Endothelial cell of umbilical vein (primary cell): ENCODE measurements around the gene CDHR1. TPM values are rescaled to one million over a fixed set of nuclear protein-coding genes. Genes with fewer than 3 reads are reported as not detected.
"Not testable (repeated sequence)": the region's sequence is repeated elsewhere in the genome, so short reads cannot be mapped to it uniquely, and the experiment has no call there.

Source experiments
- BruUV-seq: library from RNA; stranded (reverse); fragments of 400-500 nt; replicated peaks from 2 replicates; lab custom pipeline; 2021; lab: Mats Ljungman, UMichigan
- CTCF ChIA-PET: fragments of 300-600, 350-600 bp; sonication (Branson Sonifier 250); formaldehyde crosslinking; loops from one replicate; lab custom pipeline; 2021; ENCODE audit warnings: antibody characterized with exemption, inconsistent platforms; lab: Charles Lee
- POLR2A ChIA-PET: fragments of 300-600, 350-600 bp; sonication (Branson Sonifier 250); formaldehyde crosslinking; loops from one replicate; lab custom pipeline; 2021; ENCODE audit warnings: antibody characterized with exemption, inconsistent platforms; lab: Charles Lee
- DNase-seq: peaks from one replicate; pipeline ENCODE4 v3.0.0-alpha.2; 2011; ENCODE audit warnings: low read depth, low spot score
- FAIRE-seq: peaks from 2 replicates; lab custom pipeline; 2011; peaks lifted over from hg19 to GRCh38; lab: Jason Lieb, UNC
- H2AFZ ChIP-seq: 2 replicates; pipeline ENCODE4 v1.6.0; 2012; ENCODE audit warnings: low read depth, low read length, control low read depth, inconsistent platforms
- H3K27ac ChIP-seq: 2 replicates; pipeline ENCODE4 v1.5.1; 2011; ENCODE audit warnings: low read depth, mild to moderate bottlenecking, control low read depth, low read length, moderate library complexity; ENCODE audit not compliant: insufficient read depth
- H3K27me3 ChIP-seq, 2 experiments: 2 replicates each; pipeline versions ENCODE4 v1.6.0 to v1.6.1; 2011; ENCODE audit warnings: low read length in 2 of 2, mixed read lengths in 1 of 2; ENCODE audit not compliant: control insufficient read depth in 2 of 2, insufficient read depth in 2 of 2
- H3K36me3 ChIP-seq, 2 experiments: 2 replicates in 1 of 2; 3 replicates in 1 of 2; pipeline ENCODE4 v1.5.1; 2011; ENCODE audit warnings: low read length in 2 of 2, mild to moderate bottlenecking in 1 of 2, moderate library complexity in 1 of 2; ENCODE audit not compliant: control insufficient read depth in 2 of 2, insufficient read depth in 2 of 2; ENCODE audit errors: extremely low read depth in 1 of 2
- H3K4me1 ChIP-seq: 3 replicates; pipeline ENCODE4 v1.5.1; 2011; ENCODE audit warnings: mild to moderate bottlenecking, low read length; ENCODE audit not compliant: control insufficient read depth, insufficient read depth; ENCODE audit errors: extremely low read depth
- H3K4me2 ChIP-seq: 2 replicates; pipeline ENCODE4 v1.6.1; 2011; ENCODE audit warnings: low read length, control low read depth, mixed read lengths; ENCODE audit not compliant: insufficient read depth
- H3K4me3 ChIP-seq, 3 experiments: fragments of 200-600 bp in 1 of 3; sonication (generic), shearing (Covaris generic) in 1 of 3; replicated peaks in 1 of 3; 2 replicates each; pipeline ENCODE4 v1.5.1; 2011 to 2016; ENCODE audit warnings: control low read depth in 3 of 3, low read length in 3 of 3, mild to moderate bottlenecking in 2 of 3, inconsistent platforms in 1 of 3, low read depth in 1 of 3, moderate library complexity in 1 of 3; ENCODE audit not compliant: insufficient read depth in 1 of 3
- H3K79me2 ChIP-seq: 2 replicates; pipeline ENCODE4 v1.6.0; 2012; ENCODE audit warnings: low read length, inconsistent platforms; ENCODE audit not compliant: control insufficient read depth, insufficient read depth
- H3K9ac ChIP-seq: replicated peaks from 2 replicates; pipeline ENCODE3; 2011; ENCODE audit warnings: low read length, control low read depth; ENCODE audit not compliant: insufficient read depth; ENCODE audit errors: extremely low read depth
- H3K9me1 ChIP-seq: replicated peaks from 3 replicates; pipeline ENCODE4 v1.6.0; 2011; ENCODE audit warnings: mild to moderate bottlenecking, low read length; ENCODE audit not compliant: control insufficient read depth, insufficient read depth; ENCODE audit errors: extremely low read depth
- H3K9me3 ChIP-seq: replicated peaks from 2 replicates; pipeline ENCODE4 v1.5.1; 2012; ENCODE audit warnings: low read length, inconsistent platforms; ENCODE audit not compliant: control insufficient read depth, insufficient read depth
- H4K20me1 ChIP-seq: replicated peaks from 2 replicates; pipeline ENCODE3; 2011; ENCODE audit warnings: mild to moderate bottlenecking, low read length; ENCODE audit not compliant: control insufficient read depth, insufficient read depth; ENCODE audit errors: extremely low read depth
- JUN ChIP-seq: IDR thresholded peaks from 2 replicates; pipeline ENCODE4 v1.6.1; 2011; ENCODE audit warnings: borderline replicate concordance, low read depth; ENCODE audit not compliant: insufficient read length, insufficient read depth
- dilution Hi-C: fragments of 300-500 bp; cut with MboI; formaldehyde crosslinking; loops from one replicate; pipeline ENCODE4 v1.15.0; 2019; ENCODE audit warnings: low sequenced_read_pairs; ENCODE audit not compliant: extremely low pct_ligation_motif_present
- intact Hi-C: fragments of 100-400 bp; cut with micrococcal nuclease; formaldehyde crosslinking; loops from one replicate; pipeline ENCODE4 v1.10.0; 2022
- polyA plus RNA-seq, 4 experiments: library from polyadenylated mRNA; depleted of rRNA in 3 of 4; stranded (reverse) in 3 of 4; unstranded in 1 of 4; fragments of >200 nt; gene quantifications; 2 replicates each; pipeline versions ENCODE4 v1.2.1 to v1.2.3, GENCODE V29; 2011 to 2012; ENCODE audit warnings: missing spikeins in 1 of 4
- total RNA-seq: library from RNA; stranded (reverse); gene quantifications from 2 replicates; pipeline ENCODE4 v1.2.3, GENCODE V29; 2021

The CDHR1 gene
- total and polyA plus RNA-seq, 2 donors (not counting 3 experiments of a cell fraction or from before 2014, with no cell fraction given) = 0.11 to 0.53 TPM

DNA sequence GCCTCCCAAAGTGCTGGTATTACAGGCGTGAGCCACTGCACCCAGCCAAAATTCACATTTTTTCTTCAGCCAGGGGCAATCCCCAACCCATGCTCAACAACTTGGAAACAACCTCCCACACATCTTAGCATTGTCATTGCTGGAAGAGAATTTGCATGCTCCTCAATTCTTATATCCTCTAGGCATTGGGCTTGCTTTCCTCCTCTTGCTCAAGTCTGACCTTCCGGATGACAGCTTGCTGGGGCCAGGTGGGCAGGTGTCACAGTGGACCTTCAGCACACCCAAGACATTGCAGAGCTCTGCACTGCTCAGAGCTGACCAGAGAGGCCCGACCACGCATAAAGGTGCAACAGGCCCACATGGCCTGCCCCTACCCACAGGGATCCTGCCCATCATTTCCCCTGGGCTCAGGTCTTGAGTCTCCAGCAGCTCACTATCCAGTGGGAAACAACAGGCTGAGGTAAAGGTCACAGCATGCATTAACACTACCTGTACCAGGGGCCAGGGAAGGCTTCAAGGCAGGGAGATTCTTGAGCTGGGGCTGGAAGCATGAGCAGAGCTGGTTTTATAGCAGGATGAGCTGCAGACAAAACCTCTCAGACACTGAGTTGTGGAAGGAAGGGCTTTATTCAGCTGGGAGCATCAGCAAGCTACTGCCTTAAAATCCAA lies 27.6 kb upstream of the CDHR1 start:
- DNase-seq = no peak
- H3K9ac ChIP-seq = no peak overlapping the region
- no peaks in the 10 kb centered on the region for H3K4me1 ChIP-seq

DNA sequence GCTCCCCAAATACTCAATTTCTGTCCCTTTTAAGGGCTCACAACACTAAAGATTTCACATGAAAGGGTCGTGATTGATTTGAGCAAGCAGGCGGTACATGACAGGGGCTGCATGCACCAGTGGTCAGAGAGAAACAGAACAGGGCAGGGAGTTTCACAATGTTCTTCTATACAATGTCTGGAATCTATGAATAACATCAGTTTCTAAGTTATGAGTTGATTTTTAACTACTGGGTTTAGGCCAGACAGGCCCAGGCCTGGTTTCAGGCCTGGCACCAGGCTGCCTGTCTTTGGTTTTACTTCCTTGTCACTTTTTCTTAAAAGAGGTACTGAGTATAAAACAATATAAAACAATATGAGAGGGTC lies 27.1 kb upstream of the CDHR1 start:
- BruUV-seq, H3K27me3 ChIP-seq, POLR2A ChIA-PET, dilution Hi-C loops, H3K36me3 ChIP-seq, H4K20me1 ChIP-seq, DNase-seq, CTCF ChIA-PET, FAIRE-seq, H3K9ac ChIP-seq, H3K4me3 ChIP-seq, intact Hi-C loops, H3K79me2 ChIP-seq, H3K4me1 ChIP-seq, H3K9me1 ChIP-seq, H2AFZ ChIP-seq, H3K27ac ChIP-seq, H3K4me2 ChIP-seq, H3K9me3 ChIP-seq: not testable (repeated sequence)

More for the DNA sequence above, 27.6 kb upstream of the CDHR1 start:
- TF ChIP-seq JUN = no peak
- intact Hi-C loops = no loop called here
- Histone ChIP-seq H3K27ac (no peak overlapping the region), H3K27me3 (peaks cover 2 to 3% of the 10 kb centered on the region in 2 experiments), H3K4me3 (no peak overlapping the region), H3K36me3 (no peaks in the 10 kb centered on the region), H2AFZ (no peak overlapping the region), H3K9me3 (no peaks in the 10 kb centered on the region), H4K20me1 (no peaks in the 10 kb centered on the region), H3K9me1 (no peaks in the 10 kb centered on the region), H3K4me2 (no peak overlapping the region), H3K79me2 (no peaks in the 10 kb centered on the region)
- FAIRE-seq = no peak
- ChIA-PET POLR2A (no interaction called here), CTCF (no interaction called here)
- dilution Hi-C loops = no loop called here
- no TSS peak for BruUV-seq

DNA sequence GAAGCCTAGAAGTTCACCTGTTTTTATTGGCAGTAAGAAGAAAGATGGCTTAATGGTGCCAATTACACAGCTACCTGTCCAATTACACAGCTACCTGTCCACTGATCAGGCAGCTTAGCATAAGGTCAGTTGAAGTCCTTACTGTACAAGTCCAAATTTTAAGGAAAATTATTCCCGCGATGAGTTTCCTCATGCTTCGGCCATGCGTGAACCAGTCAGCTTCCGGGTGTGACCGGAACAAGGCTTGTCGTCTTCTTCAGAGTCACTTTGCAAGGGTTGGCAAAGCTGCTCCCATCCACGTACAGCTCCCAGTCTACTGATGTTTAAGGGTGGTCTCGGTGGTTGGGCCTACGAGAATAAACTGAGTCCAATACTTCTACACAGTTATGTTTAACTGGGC lies 26.0 kb upstream of the CDHR1 start:
- H3K36me3 ChIP-seq, intact Hi-C loops, DNase-seq, H3K4me1 ChIP-seq, H3K9me3 ChIP-seq, dilution Hi-C loops, H3K4me3 ChIP-seq, H3K27ac ChIP-seq, H3K4me2 ChIP-seq, H3K27me3 ChIP-seq, H2AFZ ChIP-seq, H4K20me1 ChIP-seq, H3K9ac ChIP-seq, FAIRE-seq, POLR2A ChIA-PET, H3K9me1 ChIP-seq, H3K79me2 ChIP-seq, BruUV-seq: not testable (repeated sequence)
- CTCF ChIA-PET = interaction anchor here (0.9 kb wide), 1 partner anchor 20 kb away, joined by 3 read pairs; no protein-coding TSS in a partner anchor

DNA sequence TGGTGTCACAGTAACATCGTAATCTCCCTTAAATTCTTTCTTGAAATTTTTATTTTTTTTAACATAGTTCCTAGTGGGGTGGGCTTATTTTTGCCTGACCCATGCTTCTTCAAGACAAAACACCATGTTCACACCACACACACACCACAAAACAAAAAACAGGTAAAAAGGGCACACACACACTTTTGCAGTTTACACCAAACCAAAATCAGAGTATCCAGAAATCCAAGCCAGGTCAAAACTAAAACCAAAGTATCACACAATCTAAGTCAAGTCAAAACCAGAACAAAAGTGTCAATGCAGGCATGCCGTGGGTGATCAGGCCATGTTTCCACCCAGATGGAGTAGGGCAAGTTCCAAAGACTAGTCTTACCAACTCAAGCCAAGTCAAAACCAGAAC lies 23.1 kb upstream of the CDHR1 start:
- H3K9me1 ChIP-seq, BruUV-seq, FAIRE-seq, H3K27ac ChIP-seq, H3K9ac ChIP-seq, H2AFZ ChIP-seq, POLR2A ChIA-PET, H4K20me1 ChIP-seq, H3K9me3 ChIP-seq, H3K4me2 ChIP-seq, intact Hi-C loops, DNase-seq, dilution Hi-C loops, H3K79me2 ChIP-seq, CTCF ChIA-PET, H3K36me3 ChIP-seq, H3K4me1 ChIP-seq, H3K27me3 ChIP-seq, H3K4me3 ChIP-seq: not testable (repeated sequence)
